CD4-positive, alpha-beta T cell treated with Interleukin-15 for 4 hours (primary cell): Measurements from ENCODE around the gene AP5Z1.
"Not testable (repeated sequence)": the region's sequence is repeated elsewhere in the genome, so short reads cannot be mapped to it uniquely, and the experiment has no call there.

ENCODE experiments used
- DNase-seq: peaks from one replicate; pipeline ENCODE4 v3.0.0-alpha.2; 2020; ENCODE audit warnings: low spot score

Gene AP5Z1

DNA sequence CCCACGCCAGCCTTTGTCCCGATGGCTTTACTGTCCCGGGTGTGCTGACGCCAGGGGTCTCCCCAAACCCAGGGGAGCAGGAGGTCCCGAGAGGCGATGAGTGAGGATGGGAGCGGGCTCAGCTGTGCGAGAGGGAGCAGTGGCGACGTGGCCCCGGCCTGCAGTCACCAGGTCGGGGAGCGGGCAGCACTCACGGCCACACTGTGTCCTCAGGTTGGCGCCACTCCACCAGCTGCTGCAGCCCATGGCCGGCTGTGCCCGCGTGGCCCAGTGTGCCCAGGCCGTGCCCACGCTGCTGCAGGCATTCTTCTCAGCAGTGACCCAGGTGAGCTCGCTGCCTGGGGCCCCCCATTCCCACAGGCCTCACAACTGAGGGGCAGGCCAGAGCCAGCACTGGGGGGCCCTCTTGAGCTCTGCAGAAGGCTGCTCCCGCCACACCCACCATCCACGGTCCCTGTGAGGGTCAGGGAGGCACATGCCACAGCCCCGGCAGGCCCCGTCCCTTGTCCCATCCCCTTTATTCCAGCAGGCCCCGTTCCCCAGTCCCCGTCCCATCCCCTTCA, 13.3 kb downstream of the AP5Z1 start:
- DNase-seq, result no peak

DNA sequence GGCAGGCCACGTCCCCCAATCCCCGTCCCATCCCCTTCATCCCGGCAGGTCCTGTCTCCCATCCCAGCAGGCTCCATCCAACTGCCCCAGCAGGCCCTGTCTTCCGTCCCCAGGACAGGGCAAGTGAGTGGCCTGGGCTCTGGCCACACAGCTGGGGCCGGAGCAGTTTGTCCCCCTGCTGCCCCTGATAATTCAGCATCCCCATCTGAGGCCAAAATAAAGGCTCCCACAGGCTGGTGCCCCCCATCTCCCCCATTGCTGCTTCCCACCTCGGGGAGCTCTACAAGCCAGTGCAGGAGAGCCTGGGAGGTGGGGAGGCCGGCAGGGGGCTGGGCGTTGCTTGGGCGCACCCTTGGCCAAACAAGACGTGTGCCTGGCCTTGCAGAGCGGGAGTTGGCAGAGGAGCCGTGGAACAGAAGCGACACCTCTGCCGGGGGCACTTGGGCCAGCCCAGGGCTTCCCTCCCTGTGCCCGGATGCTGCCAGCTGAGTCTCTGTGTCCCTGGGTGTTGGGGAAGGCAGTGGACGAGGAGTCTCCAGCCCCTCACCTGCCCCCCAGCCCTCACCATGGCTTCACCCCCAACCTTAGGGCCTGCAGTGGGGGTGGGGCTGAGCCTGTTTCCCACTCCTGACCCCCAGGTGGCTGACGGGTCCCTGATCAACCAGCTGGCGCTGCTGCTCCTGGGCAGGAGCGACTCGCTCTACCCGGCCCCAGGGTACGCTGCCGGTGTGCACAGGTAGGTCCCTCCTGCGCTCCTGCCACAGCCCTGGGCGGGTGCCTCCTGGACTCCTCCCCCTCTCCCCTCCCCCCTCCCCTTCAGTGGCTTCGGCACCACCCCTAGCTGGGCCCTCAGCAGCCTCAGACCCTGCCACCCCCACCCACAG, 14.0 kb downstream of the AP5Z1 start:
- DNase-seq, result no peak

DNA sequence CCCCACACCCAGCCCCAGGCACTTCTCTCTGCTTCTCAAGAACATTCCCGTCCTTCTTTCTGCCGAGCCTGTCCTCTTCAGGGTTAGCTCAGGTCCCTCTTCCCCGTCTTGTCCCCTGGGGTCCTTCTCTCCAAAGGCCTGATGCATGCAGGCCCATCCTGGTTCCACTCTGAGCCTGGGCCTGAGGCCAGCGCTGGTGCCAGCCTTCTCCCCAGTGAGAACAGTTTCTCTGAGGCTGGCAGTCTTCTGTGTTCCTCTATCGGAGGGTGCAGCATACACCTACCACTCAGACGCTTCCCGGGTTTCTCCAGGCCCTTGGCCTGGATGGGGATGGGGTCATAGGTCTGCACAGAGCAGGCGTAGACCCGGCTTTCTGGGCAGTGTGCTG, 14.6 kb downstream of the AP5Z1 start:
- no peak for DNase-seq

GRCh38 chr7:4790516-4790991, 15.1 kb downstream of the AP5Z1 start:
- no peak for DNase-seq

DNA sequence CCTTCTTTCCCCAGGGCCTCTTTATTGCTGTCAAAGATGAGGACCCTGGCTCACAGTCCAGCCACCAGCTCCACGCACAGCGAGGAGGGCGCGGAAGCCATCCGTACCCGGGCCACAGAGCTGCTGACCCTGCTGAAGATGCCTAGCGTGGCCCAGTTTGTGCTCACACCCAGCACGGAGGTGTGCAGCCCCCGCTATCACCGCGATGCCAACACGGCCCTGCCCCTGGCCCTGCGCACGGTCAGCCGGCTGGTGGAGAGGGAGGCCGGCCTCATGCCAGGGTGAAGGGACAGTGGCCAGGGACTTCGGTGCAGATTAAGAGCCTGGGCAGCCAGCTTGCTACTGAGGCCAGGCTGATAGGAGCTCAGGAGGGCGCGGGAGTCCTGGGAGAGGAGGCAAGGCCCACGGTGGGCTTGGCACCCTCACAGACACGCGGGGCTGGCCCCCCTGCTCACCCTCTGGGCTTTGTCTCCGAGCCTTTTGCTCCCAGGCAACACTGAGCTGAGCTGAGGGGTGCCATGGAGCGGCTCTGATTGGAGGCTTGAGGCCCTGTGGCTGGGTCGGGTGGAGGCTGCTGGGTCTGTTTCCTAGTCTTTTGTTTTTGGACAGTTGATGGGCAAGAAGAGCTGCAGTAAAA, 15.8 kb downstream of the AP5Z1 start:
- DNase-seq, result no peak

DNA sequence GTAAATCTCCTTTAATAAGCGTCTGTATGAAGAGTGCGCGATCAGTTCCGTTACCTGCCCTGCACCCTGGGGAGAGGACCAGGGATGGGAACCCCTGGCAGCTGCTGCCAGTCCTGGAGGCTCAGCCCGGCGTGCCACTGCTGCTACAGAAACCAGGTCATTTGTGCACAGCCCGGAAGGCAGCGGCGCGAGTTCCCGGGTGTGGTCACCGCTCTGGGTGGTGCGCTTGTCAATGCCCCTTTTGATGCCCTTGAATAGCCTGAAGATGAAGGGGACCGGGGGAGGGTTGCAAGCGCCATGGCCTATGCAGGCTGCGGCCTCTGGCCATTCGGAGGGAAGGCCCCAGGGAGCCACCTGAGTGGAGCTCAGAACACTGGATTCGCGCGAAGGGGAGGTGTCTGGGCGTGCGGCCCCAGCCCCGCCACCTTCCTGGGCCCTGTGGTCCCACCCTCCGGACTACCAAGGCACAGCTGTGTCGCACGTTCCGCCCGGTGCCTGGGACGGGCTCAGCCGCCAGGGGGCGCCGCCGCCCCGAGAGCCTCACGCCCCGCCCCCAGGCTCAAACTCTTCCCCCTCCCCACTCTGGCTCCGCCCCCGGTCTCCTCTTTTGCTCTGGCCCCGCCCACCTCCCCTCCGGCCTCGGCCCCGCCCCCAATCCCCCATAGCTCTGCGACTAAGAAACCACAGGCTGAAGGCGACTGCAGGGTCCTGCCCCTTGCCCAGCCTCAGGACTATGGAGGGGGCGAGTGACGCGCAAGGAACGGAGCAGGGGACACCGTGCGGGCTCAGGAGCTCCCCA, 16.5 kb downstream of the AP5Z1 start:
- DNase-seq, result peak; percentile 67

- no peak for DNase-seq
Measured at GRCh38 chr7:4792537-4793126, 17.2 kb downstream of the AP5Z1 start.

- DNase-seq, result not testable (repeated sequence)
Measured at GRCh38 chr7:4793385-4793993, 18.1 kb downstream of the AP5Z1 start.

GRCh38 chr7:4794171-4794570, 18.7 kb downstream of the AP5Z1 start:
- DNase-seq, result not testable (repeated sequence)

DNA sequence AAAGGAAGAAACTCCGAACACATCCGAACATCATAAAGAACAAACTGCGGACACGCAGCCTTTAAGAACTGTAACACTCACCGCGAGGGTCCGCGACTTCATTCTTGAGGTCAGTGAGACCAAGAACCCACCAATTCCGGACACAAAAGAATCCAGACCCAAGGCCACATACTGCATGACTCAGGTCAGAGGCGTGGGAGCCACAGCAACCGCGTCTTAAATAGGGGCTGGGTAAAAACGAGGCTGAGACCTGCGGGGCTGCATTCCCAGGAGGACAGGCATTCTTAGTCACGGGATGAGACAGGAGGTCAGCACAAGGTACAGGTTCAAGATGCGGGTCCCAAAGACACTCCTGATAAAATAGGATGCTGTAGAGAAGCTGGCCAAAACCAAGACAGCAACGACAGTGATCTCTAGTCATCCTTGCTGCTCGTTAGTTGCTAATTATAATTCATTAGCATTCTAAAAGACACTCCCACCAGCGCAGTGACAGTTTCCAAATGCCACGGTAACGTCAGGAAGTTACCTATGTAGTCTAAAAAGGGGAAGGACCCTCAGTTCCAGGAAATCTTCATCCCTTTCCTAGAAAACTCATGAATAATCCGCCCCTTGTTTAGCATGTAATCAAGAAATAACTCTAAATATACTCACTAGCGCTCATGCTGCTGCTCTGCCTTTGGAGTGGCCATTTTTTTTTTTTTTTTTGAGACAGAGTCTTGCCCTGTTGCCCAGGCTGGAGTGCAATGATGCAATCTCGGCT, 19.3 kb downstream of the AP5Z1 start:
- DNase-seq, result no peak

DNA sequence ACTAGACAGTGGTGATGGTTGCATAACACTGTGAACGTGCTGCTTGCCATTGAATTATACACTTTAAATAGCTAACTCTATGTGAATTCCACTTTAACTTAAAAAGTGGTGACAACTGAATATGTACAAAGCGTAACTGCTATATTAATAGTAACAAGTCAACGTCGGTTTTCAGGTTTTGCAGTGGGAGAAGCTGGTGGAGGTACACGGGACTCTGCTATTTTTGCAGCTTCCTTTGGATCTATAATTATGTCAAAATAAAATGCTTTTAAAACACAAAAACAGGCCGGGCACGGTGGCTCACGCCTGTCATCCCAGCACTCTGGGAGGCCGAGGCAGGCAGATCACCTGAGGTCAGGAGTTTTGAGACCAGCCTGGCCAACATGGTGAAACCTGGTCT, 21.0 kb downstream of the AP5Z1 start:
- DNase-seq, result no peak

DNA sequence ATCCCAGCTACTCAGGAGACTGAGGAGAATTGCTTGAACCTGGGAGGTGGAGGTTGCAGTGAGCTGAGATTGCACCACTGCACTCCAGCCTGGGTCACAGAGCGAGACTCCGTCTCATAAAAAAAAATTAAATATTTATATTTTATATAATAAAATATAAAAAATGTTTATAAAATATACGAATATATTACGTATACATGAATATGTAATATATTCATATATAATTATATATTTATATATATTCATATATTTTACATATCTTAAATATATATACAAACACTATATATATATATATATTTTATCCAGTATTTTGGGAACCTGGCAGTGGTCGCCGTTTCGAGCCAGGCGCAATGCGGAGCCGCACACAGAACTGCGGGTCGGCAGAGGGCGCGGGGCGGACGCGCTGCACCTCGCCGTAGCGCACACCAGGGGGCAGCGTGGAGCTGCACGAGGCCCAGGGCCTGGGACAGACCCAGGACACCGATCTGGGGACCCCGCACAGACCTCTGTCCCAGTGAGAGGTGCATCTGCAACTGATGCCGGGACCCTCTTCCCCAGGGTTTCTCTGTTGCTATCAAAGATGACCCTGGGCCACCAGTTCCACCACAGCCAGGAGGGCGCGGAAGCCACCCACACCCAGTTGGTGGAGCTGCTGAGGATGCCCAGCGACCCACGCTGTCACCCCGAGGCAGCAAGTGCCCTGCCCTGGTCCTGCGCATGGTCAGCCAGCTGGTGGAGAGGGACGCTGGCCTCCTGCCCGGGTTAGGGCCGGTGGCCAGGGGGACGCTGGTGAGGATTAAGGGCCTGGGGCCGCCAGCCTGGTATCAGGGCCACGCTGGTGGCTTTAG, 22.7 kb downstream of the AP5Z1 start:
- DNase-seq, result peak; percentile 53

- DNase-seq, result no peak
Measured at GRCh38 chr7:4798706-4799235, 23.3 kb downstream of the AP5Z1 start.

GRCh38 chr7:4799508-4800268, 24.3 kb downstream of the AP5Z1 start:
- DNase-seq, result no peak

GRCh38 chr7:4800487-4800886, 25.1 kb downstream of the AP5Z1 start:
- DNase-seq, result no peak

DNA sequence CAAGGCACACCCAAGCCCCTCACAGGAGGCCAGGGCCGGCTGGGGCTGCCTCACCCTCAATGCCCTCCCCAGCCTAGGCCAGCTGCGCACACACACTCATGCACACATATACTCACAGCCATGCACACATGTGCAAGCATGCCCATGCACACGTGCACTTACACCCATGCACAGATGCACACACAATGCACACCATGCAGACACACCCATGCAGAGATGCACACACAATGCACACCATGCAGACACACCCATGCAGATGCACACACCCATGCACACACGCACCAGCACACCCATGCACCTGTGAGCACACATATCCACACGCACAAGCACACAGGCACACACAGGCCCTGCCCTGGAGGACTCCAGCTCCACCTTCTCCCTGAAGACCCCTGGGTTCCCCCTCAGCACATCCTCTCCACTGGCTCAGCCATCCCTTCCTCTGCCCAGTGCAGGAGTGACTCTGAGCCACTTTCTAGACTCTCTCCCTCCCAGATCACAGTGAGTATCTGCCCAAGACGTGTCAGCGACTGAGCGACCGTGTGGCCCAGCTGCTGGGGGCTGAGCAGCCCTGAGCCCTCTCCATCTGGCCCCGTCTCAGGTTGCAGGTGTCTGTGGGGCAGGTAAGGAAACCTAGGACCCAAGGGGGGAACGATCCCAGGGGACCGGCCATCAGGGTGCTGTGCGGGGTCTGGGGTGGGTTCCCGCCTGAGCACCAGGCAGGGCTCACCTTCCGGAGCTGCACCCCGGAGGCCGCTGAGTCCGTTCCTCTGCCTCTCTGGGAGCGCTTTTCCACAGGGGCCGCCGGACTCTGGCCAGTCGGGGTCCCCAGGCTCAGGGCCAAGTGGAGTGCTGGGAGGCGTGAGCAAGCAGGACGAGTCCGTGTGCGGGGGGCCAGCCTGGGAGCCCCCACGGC, 25.8 kb downstream of the AP5Z1 start:
- no peak for DNase-seq

DNA sequence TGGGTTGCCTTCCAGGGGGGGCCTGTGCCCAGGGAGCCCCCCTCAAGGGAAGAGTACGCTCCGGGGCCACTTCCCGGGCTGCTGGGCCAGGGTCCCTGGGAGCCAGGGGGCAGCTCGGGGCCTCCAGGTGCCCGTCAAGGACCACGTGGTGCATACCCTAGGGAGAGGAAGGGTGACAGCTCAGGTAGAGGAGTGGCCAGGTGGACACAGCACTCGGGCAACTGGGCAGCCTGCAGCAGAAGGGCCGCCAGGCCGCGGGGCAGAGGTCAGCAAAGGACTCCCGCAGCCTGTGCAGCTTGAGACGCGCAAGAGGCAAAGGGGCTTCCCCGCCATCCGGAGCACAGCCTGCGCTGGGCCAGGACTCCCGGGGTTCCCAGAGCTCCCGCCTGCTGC, 26.4 kb downstream of the AP5Z1 start:
- no peak for DNase-seq

GRCh38 chr7:4802577-4802976, 27.2 kb downstream of the AP5Z1 start:
- not testable (repeated sequence) for DNase-seq
